H1 (cell line): Measurements from ENCODE around the gene HDHD2. TPM values are rescaled to one million over a fixed set of nuclear protein-coding genes. Genes with fewer than 3 reads are reported as not detected.

Experiments
- CHD7 ChIP-seq: fragments of 300-600 bp; sonication (generic); IDR thresholded peaks from 2 replicates; pipeline ENCODE4 v1.7.1; 2012; ENCODE audit warnings: low read length, moderate library complexity, mild to moderate bottlenecking, inconsistent platforms; ENCODE audit not compliant: insufficient replicate concordance
- KDM4A ChIP-seq: IDR thresholded peaks from one replicate; pipeline ENCODE4 v1.7.1; 2012; ENCODE audit warnings: low read depth, mild to moderate bottlenecking, moderate library complexity, low read length, inconsistent platforms; ENCODE audit not compliant: severe bottlenecking
- NRF1 ChIP-seq: IDR thresholded peaks from 2 replicates; pipeline ENCODE4 v1.6.1; 2011; ENCODE audit warnings: mild to moderate bottlenecking, low read depth, low read length, improper control_type of control experiment
- SRF ChIP-seq: IDR thresholded peaks from 2 replicates; pipeline ENCODE4 v1.6.1; 2011; ENCODE audit warnings: mild to moderate bottlenecking, low read depth, low read length, moderate library complexity
- TEAD4 ChIP-seq: IDR thresholded peaks from 2 replicates; pipeline ENCODE4 v1.6.1; 2012; ENCODE audit warnings: low read depth, low read length, inconsistent platforms, mixed read lengths
- polyA plus RNA-seq, 7 experiments: library from polyadenylated mRNA; depleted of rRNA in 3 of 7; stranded (reverse) in 5 of 7; unstranded in 2 of 7; fragments of >200 nt in 5 of 7; fragments of 200-250 nt in 2 of 7; gene quantifications; 1 replicate in 5 of 7; 2 replicates in 1 of 7; 4 replicates in 1 of 7; pipeline versions ENCODE4 v1.2.1 to v1.2.3, GENCODE V29; 2011 to 2013; ENCODE audit warnings: missing spikeins in 2 of 7, mixed read lengths in 2 of 7
- total RNA-seq: library from RNA; stranded (reverse); fragmentation: NEBNext Ultra II Directional; extraction: Animal tissue kit (Norgen Biotek cat#: 25700); gene quantifications from 2 replicates; pipeline ENCODE4 v1.2.1, GENCODE V29; 2021

The HDHD2 gene
- total and polyA plus RNA-seq, 2 of the 8 experiments (the other 6 are each of a cell fraction or from before 2014, with no cell fraction given): 16.7 to 42.7 TPM

GRCh38 chr18:47080872-47081271 is 69.4 kb downstream of the HDHD2 start (continued):
- TF ChIP-seq CHD7: no peak
- no peak for TF ChIP-seq NRF1
- no peak for TF ChIP-seq TEAD4
- no peak for TF ChIP-seq KDM4A
- TF ChIP-seq SRF: no peak
- TF ChIP-seq, all 59 proteins: peak for 0
